Astrocyte (in vitro differentiated cells and primary cell): Measurements from ENCODE around the gene SLC30A4. TPM values are rescaled to one million over a fixed set of nuclear protein-coding genes. Genes with fewer than 3 reads are reported as not detected.

Experiments
- DNase-seq: peaks from one replicate; pipeline ENCODE4 v3.0.0-alpha.2; 2010; ENCODE audit warnings: low read depth
- FAIRE-seq: peaks from 2 replicates; lab custom pipeline; 2011; peaks lifted over from hg19 to GRCh38; lab: Jason Lieb, UNC
- H2AFZ ChIP-seq: 2 replicates; pipeline ENCODE4 v1.6.0; 2012; ENCODE audit warnings: low read depth, low read length, inconsistent platforms
- H3K27ac ChIP-seq: 2 replicates; pipeline ENCODE4 v1.5.1; 2011; ENCODE audit warnings: low read depth, low read length, inconsistent platforms
- H3K27me3 ChIP-seq: 2 replicates; pipeline ENCODE4 v1.6.0; 2011; ENCODE audit warnings: low read length, inconsistent platforms; ENCODE audit not compliant: insufficient read depth
- H3K36me3 ChIP-seq: 2 replicates; pipeline ENCODE4 v1.5.1; 2011; ENCODE audit warnings: low read length, inconsistent platforms; ENCODE audit not compliant: insufficient read depth
- H3K4me1 ChIP-seq: 2 replicates; pipeline ENCODE4 v1.5.1; 2011; ENCODE audit warnings: low read length, inconsistent platforms; ENCODE audit not compliant: insufficient read depth
- H3K4me2 ChIP-seq: 2 replicates; pipeline ENCODE4 v1.6.0; 2012; ENCODE audit warnings: low read length, inconsistent platforms
- H3K4me3 ChIP-seq: 2 replicates; pipeline ENCODE4 v1.5.1; 2011; ENCODE audit warnings: low read depth, mild to moderate bottlenecking, low read length, inconsistent platforms; ENCODE audit not compliant: insufficient read depth
- H3K79me2 ChIP-seq: 2 replicates; pipeline ENCODE4 v1.6.0; 2012; ENCODE audit warnings: mild to moderate bottlenecking, low read length, inconsistent platforms; ENCODE audit not compliant: insufficient read depth
- H3K9ac ChIP-seq: 2 replicates; pipeline ENCODE4 v1.6.0; 2012; ENCODE audit warnings: mild to moderate bottlenecking, low read length, inconsistent platforms
- H3K9me3 ChIP-seq: 2 replicates; pipeline ENCODE4 v1.5.1; 2012; ENCODE audit warnings: low read depth, mild to moderate bottlenecking, low read length, inconsistent platforms; ENCODE audit not compliant: insufficient read depth
- H4K20me1 ChIP-seq: 2 replicates; pipeline ENCODE4 v1.6.0; 2012; ENCODE audit warnings: low read length, inconsistent platforms; ENCODE audit not compliant: insufficient read depth
- H3K27ac Mint-ChIP-seq: one replicate; pipeline ENCODE4 v1.8.0; 2021; ENCODE audit warnings: mild to moderate bottlenecking, mixed read lengths; ENCODE audit not compliant: unreplicated experiment
- H3K27me3 Mint-ChIP-seq: one replicate; pipeline ENCODE4 v1.8.0; 2021; ENCODE audit warnings: low read depth, mixed read lengths; ENCODE audit not compliant: unreplicated experiment
- H3K36me3 Mint-ChIP-seq: one replicate; pipeline ENCODE4 v1.8.0; 2021; ENCODE audit warnings: low read depth, mixed read lengths; ENCODE audit not compliant: unreplicated experiment
- H3K4me1 Mint-ChIP-seq: one replicate; pipeline ENCODE4 v1.8.0; 2021; ENCODE audit warnings: low read depth, mixed read lengths; ENCODE audit not compliant: unreplicated experiment
- H3K4me3 Mint-ChIP-seq: one replicate; pipeline ENCODE4 v1.8.0; 2021; ENCODE audit warnings: mild to moderate bottlenecking, moderate library complexity, mixed read lengths; ENCODE audit not compliant: unreplicated experiment
- H3K9me3 Mint-ChIP-seq: one replicate; pipeline ENCODE4 v1.8.0; 2021; ENCODE audit warnings: mild to moderate bottlenecking, mixed read lengths; ENCODE audit not compliant: unreplicated experiment
- EZH2 ChIP-seq: IDR thresholded peaks from 2 replicates; pipeline ENCODE4 v1.6.1; 2012; ENCODE audit warnings: mild to moderate bottlenecking, low read length, inconsistent platforms; ENCODE audit not compliant: insufficient read depth
- total RNA-seq: library from RNA; stranded (reverse); gene quantifications from 2 replicates; pipeline ENCODE4 v1.2.1, GENCODE V29; 2021
- TF ChIP-seq, protein P1 (sequence below): IDR thresholded peaks from 2 replicates; pipeline ENCODE4 v1.5.1; 2011; ENCODE audit warnings: low read depth, mild to moderate bottlenecking, inconsistent platforms, low read length, moderate library complexity; ENCODE audit not compliant: insufficient read depth

Gene SLC30A4
- total RNA-seq, 1 donor from 2014 or later = 8.0 TPM

DNA sequence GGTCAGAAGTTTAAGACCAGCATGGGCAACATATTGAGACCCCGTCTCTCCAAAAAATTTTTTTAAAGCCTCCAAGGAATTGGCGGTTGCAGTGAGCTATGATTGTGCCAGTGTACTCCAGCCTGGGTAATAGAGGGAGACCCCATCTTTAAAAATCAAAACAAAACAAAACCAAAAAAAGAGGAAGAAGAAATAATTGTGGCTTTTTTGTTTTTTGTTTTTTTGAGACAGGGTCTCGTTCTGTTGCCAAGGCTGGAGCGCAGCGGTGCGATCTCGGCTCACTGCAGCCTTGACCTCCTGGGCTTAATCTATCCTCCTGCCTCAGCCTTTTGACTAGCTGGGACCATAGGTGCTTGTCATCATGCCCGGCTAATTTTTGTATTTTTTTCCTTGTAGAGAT is 4.5 kb upstream of the SLC30A4 start:
- Histone ChIP-seq H3K4me3 (no peak overlapping the region), H3K27ac (no peak overlapping the region), H2AFZ (no peak overlapping the region), H3K79me2 (no peaks in the 10 kb centered on the region), H3K4me1 (no peaks in the 10 kb centered on the region), H3K36me3 (no peaks in the 10 kb centered on the region), H4K20me1 (no peaks in the 10 kb centered on the region), H3K27me3 (peaks cover 2% of the 10 kb centered on the region), H3K9ac (no peak overlapping the region), H3K9me3 (no peaks in the 10 kb centered on the region), H3K4me2 (no peak overlapping the region)
- Mint-ChIP-seq H3K27me3 (peaks cover 16% of the 10 kb centered on the region), H3K27ac (no peak overlapping the region), H3K4me3 (no peak overlapping the region), H3K4me1 (peaks cover 3% of the 10 kb centered on the region), H3K36me3 (no peaks in the 10 kb centered on the region), H3K9me3 (no peaks in the 10 kb centered on the region)
- FAIRE-seq = no peak
- no peak for DNase-seq
- TF ChIP-seq, protein P1, sequence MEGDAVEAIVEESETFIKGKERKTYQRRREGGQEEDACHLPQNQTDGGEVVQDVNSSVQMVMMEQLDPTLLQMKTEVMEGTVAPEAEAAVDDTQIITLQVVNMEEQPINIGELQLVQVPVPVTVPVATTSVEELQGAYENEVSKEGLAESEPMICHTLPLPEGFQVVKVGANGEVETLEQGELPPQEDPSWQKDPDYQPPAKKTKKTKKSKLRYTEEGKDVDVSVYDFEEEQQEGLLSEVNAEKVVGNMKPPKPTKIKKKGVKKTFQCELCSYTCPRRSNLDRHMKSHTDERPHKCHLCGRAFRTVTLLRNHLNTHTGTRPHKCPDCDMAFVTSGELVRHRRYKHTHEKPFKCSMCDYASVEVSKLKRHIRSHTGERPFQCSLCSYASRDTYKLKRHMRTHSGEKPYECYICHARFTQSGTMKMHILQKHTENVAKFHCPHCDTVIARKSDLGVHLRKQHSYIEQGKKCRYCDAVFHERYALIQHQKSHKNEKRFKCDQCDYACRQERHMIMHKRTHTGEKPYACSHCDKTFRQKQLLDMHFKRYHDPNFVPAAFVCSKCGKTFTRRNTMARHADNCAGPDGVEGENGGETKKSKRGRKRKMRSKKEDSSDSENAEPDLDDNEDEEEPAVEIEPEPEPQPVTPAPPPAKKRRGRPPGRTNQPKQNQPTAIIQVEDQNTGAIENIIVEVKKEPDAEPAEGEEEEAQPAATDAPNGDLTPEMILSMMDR = no peak
- TF ChIP-seq EZH2 = no peak

DNA sequence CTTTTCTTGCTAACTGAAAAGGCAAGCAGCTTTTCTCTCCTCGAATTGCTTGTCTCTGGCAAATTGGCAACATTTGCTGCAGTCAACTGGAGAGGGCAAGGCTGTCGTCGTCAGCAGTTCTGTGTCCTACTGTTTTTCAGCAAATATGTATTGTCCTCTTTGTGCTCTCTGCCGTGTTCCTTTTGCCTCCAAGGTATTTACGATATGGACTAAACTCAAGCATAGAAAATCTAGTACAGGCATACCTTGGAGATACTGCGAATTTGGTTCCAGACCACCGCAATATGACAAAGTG is 558 bp upstream of the SLC30A4 start:
- peak overlapping the region; percentile 67 for H3K27ac Mint-ChIP-seq
- Histone ChIP-seq H2AFZ (peak overlapping the region; percentile 82), H3K4me2 (peak overlapping the region; percentile 96), H3K27ac (peak overlapping the region; percentile 40), H3K9me3 (no peaks in the 10 kb centered on the region), H3K4me1 (peaks cover 15% of the 10 kb centered on the region), H3K9ac (peak overlapping the region; percentile 85), H3K79me2 (peaks cover 5% of the 10 kb centered on the region), H4K20me1 (peaks cover 4% of the 10 kb centered on the region), H3K36me3 (no peaks in the 10 kb centered on the region), H3K27me3 (peaks cover 2% of the 10 kb centered on the region), H3K4me3 (peak overlapping the region; percentile 81)
- peak overlapping the region; percentile 88 for H3K4me3 Mint-ChIP-seq
- peaks cover 11% of the 10 kb centered on the region for H3K4me1 Mint-ChIP-seq
- DNase-seq (no peak), FAIRE-seq (no peak)
- TF ChIP-seq, protein P1 = no peak
- TF ChIP-seq EZH2 = no peak
- H3K36me3 Mint-ChIP-seq = peaks cover 4% of the 10 kb centered on the region
- peaks cover 16% of the 10 kb centered on the region for H3K27me3 Mint-ChIP-seq
- H3K9me3 Mint-ChIP-seq = no peaks in the 10 kb centered on the region

- Mint-ChIP-seq H3K27me3 (peaks cover 16% of the 10 kb centered on the region), H3K4me3 (peak overlapping the region; percentile 90), H3K27ac (peak overlapping the region; percentile 38), H3K4me1 (peaks cover 11% of the 10 kb centered on the region), H3K36me3 (peaks cover 4% of the 10 kb centered on the region), H3K9me3 (no peaks in the 10 kb centered on the region)
- H3K9me3 ChIP-seq = no peaks in the 10 kb centered on the region
- H4K20me1 ChIP-seq = peaks cover 4% of the 10 kb centered on the region
- no peak for TF ChIP-seq EZH2
- TF ChIP-seq, protein P1 = no peak
- H3K36me3 ChIP-seq = no peaks in the 10 kb centered on the region
- DNase-seq (peak; percentile 8), FAIRE-seq (no peak)
- peak overlapping the region; percentile 82 for H2AFZ ChIP-seq
- H3K79me2 ChIP-seq = peaks cover 5% of the 10 kb centered on the region
- H3K4me3 ChIP-seq = peak overlapping the region; percentile 81
- H3K27me3 ChIP-seq = peaks cover 2% of the 10 kb centered on the region
- H3K4me2 ChIP-seq = peak overlapping the region; percentile 96
- H3K9ac ChIP-seq = peak overlapping the region; percentile 85
- peaks cover 15% of the 10 kb centered on the region for H3K4me1 ChIP-seq
- H3K27ac ChIP-seq = peak overlapping the region; percentile 24
Measured at GRCh38 chr15:45521596-45522327, 793 bp downstream of the SLC30A4 start.
